ENCODE measurements around the gene PLAGL2.
"Not testable (repeated sequence)": the region's sequence is repeated elsewhere in the genome, so short reads cannot be mapped to it uniquely, and the experiment has no call there.

The PLAGL2 gene

DNA sequence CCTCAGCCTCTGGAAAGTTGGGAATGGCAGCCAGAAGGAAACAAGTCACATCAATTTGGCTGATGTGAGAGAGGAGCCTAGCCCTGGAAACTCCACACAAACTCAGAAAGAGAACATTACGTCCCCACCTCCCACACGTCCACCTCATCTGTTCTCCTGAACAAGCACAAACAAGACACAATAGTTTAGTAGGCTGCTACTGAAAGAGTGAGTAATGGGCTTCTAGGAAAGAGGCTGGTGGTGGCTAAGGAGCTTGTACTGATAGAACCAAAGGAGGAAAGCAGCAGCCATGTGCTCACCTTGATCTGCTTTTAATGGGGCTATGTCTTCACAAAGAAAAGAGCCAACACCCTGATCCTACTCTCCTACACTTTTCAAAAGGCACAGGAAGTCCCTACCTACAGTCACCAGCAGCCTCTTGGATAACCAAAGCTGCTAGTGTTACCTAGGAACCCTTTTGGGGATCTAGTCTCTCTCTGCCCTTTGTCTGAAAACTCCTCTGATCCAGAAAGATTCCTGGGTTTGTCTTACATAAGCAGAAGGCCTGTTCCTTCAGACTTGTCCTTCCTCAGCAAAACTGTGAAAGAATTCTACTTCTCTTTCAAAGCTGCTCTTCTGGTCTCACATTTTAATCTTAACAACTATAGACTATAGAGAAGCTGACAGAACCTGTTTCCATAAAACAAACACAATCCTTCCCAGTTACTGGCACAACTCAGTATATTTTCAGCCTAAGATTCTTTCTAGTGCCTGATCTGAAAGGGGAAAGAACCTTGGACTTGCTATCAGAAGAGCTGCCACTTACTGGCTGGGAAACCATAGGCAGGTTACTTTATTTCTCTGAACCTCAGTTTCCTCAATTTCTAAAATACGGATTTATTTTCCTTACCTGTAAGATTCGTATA, 3.1 kb downstream of the PLAGL2 start:
- no peak for DNase-seq (ENCODE audit: low read depth)

- no peak for DNase-seq (ENCODE audit: low read depth)
These were observed 4.0 kb downstream of the PLAGL2 start for GRCh38 chr20:32203356-32204204.

DNA sequence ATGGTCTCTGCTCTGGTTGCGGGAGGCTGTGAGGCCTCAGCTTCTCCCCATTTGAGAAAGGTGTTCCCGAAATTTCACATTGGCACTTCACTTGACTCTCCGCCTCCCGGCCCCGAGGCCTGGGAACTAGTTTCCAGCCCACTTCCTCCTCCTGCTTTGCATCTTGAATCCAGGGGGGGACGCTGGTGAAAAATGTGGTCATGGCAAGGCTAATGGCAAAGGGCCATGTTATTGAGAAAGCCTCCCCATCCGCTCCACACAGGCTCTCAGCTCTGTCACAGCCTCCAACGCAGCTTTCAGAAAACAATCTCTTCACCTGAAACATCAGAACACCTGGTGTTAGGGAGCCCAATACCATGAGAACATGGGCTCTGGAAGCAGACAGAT, 5.6 kb downstream of the PLAGL2 start:
- no peak for DNase-seq (ENCODE audit: low read depth)

- no peak for DNase-seq (ENCODE audit: low read depth)
These were observed 6.1 kb downstream of the PLAGL2 start for GRCh38 chr20:32201296-32201976.

- DNase-seq (ENCODE audit: low read depth), result no peak
These were observed 8.5 kb downstream of the PLAGL2 start for GRCh38 chr20:32199006-32199405.

GRCh38 chr20:32197136-32197535, 10.4 kb downstream of the PLAGL2 start:
- not testable (repeated sequence) for DNase-seq (ENCODE audit: low read depth)

- DNase-seq (ENCODE audit: low read depth), result not testable (repeated sequence)
These were observed 10.9 kb downstream of the PLAGL2 start for GRCh38 chr20:32196613-32197012.

DNA sequence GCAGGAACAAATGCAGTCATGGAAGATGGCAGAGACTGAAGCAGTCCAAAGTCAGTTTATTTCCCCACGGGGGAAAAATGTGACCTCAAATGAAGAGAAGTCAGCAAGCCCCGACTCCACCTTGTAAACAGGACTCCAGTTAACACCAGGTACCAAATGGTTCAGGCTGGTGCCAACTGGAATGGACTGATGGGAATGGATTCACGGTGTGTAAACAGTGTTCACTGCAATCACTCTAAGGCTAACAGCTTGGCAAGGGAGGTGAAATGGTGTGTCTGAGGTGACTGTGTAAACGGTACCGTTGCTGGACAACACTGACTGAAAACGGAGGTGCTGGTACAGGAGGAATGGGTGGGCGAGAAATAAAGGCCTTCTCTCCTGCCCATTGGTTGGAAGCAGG, 12.0 kb downstream of the PLAGL2 start:
- DNase-seq (ENCODE audit: low read depth), result no peak

- DNase-seq (ENCODE audit: low read depth), result no peak
These were observed 13.5 kb downstream of the PLAGL2 start for GRCh38 chr20:32193996-32194395.

- DNase-seq (ENCODE audit: low read depth), result not testable (repeated sequence)
These were observed 14.2 kb downstream of the PLAGL2 start for GRCh38 chr20:32193336-32193735.

- DNase-seq (ENCODE audit: low read depth), result no peak
These were observed 14.8 kb downstream of the PLAGL2 start for GRCh38 chr20:32192698-32193097.

- no peak for DNase-seq (ENCODE audit: low read depth)
These were observed 15.7 kb downstream of the PLAGL2 start for GRCh38 chr20:32191873-32192272.

- no peak for DNase-seq (ENCODE audit: low read depth)
These were observed 16.1 kb downstream of the PLAGL2 start for GRCh38 chr20:32191422-32191821.

- no peak for DNase-seq (ENCODE audit: low read depth)
These were observed 16.7 kb downstream of the PLAGL2 start for GRCh38 chr20:32190616-32191415.

DNA sequence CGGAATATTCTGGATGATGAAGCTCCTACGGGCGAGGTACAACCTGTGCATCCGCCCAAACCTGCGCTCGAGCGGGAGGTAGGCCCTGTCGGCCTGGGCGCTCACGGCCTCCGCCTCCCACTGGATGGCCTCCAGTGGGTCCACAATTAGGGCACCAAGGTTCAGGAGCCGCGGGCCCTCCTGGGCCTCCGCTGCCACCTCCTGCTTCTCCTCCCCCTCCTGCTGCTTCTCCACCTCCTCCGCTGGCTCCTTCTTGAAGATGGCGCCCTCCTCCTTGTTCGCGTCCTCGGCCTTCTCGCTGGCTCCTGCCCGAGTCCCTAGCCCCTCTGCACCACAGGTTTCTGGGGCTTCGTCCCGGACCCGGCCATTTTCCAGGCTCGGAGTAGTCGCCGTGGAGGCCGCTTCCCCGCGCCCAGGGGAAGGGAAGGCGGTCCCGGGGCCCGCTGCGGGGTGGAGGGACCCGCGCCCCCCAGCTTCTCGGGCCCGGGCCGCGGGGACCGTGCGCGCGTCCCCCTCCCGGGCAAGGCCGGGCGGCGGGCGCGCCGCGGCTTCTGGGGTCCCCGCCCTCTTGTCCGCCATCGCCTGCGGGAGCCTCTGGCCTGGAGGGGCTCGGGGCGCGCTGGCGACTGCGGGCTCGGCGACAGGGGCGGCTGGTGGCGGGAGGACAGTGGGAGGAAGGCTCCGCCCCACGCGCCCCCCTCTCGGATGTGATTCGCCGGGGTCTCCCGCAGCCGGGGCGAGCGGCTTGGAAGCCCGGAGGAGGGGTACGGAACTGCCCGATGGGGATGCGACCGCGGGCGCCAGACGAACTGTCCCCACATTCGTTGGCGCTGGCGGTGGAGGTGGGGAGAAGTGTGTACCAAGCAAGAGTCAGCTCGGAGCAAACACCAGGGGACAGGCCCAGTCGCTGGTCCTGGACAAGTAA, 17.6 kb downstream of the PLAGL2 start:
- DNase-seq (ENCODE audit: low read depth), result no peak

GRCh38 chr20:32189123-32189410, 18.5 kb downstream of the PLAGL2 start:
- no peak for DNase-seq (ENCODE audit: low read depth)

- no peak for DNase-seq (ENCODE audit: low read depth)
These were observed 19.0 kb downstream of the PLAGL2 start for GRCh38 chr20:32188376-32189122.

GRCh38 chr20:32186506-32186905, 21.0 kb downstream of the PLAGL2 start:
- no peak for DNase-seq (ENCODE audit: low read depth)

GRCh38 chr20:32184961-32185603, 22.5 kb downstream of the PLAGL2 start:
- no peak for DNase-seq (ENCODE audit: low read depth)
